Stimulated activated CD8-positive, alpha-beta memory T cell treated with anti-CD3 and anti-CD28 coated beads, Interleukin-4, amount 100 ng/mL, for 4 hours (primary cell): ENCODE results near the gene MSL1.
"Not testable (repeated sequence)": the region's sequence is repeated elsewhere in the genome, so short reads cannot be mapped to it uniquely, and the experiment has no call there.

ENCODE experiments used
- DNase-seq, 2 donors: peaks; one replicate each; pipeline ENCODE4 v3.0.0-alpha.2; 2020; ENCODE audit warnings: low read depth in 2 of 2, low spot score in 1 of 2

The MSL1 gene

DNA sequence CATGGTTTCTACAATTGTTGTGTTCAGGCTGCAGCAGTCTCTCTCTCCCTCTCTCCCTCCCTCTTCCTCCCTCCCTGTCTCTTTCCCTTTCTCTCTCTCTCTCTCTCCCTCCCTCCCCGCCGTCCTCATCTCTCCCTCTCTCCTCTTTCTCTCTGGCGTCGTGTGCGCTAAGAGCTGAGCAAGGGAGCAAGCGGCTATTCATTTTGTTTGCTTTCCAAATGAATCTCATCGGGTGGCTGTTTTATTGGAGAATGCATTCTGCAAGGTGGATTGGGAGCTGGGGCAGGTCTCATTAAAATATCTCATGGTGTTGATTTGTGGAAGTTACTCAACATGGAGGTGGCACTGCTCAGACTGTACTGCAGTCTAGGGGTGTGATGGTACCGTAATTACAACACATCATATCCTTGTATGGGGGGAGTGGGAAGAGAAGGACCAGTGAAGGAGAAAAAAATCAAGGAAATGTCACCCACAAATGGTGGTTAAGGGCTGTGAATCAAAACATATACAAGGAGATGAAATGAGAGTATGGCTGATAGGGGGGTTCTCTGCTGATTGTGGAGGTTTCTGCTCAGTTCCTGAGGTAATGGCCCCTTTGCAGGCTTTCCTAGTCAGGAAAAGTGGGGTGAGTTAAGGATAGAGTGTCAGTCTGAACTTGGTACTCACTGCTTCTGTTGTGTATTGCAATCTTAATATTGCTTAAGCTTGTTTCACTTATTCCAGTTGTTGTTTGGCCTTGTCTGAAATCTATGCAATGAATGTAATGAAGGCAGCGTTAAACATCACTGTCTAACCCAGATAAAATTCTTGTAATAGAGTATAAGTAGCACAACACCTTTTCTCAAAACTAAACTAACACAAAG, 2.7 kb downstream of the MSL1 start:
- DNase-seq, result no peak

DNA sequence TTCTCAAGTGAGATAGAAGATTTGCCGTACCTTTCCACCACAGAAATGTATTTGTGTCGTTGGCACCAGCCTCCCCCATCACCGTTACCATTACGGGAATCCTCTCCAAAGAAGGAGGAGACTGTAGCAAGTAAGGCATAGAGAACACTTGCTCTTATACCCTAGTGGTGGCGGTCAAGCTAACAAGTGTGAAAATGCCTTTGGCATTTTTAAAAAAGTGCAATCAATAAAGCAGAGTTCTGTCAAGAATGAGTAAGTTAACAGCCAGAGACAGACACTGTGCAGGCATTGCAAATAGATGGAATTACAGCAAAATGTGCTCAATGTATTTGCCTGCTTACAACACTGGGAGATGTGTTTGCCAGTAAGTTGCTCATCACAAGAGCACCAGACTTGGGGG, 7.7 kb downstream of the MSL1 start:
- no peak for DNase-seq

DNA sequence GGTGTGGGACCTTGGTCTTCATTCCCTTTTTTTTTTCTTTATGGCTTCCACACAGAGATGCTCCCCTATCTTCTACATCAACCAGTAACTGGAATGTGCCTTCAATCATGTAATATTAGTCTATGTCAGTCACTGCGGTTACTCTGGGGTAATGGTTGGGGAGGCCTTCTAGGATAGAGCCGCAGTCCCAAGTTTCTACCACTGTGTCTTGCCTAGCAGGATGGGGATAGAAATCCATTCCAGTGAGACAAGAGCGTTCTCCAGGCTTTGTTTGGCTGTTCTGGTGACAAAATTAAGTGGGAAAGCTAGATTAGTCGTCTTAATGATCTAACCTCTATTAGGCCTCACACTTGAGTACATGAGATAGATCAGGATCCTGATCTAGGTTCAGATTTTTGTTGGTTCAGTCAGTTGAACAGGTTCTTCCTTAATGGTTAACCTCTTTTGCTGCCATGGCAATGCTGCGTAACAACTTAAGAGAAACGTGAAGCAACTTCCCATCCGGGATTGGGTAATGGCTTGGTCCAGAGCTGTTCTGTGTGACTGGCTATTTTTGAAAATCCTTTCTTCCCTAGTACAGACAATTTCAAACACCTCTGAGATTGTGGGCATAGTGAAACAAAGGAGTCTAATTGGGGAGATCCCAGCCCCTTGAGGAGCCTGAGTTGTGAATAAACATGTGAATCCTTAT, 8.7 kb downstream of the MSL1 start:
- no peak for DNase-seq

DNA sequence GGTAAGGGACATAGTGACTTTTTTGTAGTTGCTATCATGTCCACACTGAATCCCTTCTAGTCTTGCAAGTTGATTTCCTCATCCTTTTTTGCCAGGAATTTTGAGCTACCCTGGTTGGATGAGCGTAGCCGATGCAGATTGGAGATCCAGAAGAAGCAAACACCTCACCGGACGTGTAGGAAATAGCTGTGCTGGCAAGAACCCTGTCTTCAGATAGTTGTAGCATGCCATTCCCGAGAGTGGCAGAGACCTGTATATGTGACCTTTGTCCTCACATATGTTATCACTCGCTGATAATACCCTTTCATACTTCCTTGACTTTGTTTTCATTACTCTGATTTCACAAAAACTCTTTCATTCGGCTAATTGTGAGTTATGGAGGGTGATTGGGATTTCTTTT, 12.4 kb downstream of the MSL1 start:
- no peak for DNase-seq

DNA sequence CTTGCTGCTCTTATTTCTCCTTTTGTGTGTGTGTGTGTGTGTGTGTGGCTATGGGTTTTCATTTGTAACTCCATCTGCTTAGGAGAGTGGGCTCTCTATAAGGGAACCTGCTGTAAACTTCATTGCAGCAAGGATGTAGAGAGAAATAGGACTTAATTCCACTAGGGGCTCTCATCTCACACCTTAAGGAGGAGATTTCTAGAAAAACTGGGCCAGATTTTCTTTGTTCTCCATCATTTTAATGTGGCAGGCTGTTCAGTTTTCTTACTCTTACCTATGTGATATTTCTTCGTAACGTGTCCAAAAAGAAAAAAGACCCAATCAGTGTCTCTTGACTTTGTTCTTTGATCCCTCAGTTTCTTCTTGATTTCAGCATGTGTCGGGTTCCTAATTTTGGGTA, 14.0 kb downstream of the MSL1 start:
- DNase-seq, result no peak

DNA sequence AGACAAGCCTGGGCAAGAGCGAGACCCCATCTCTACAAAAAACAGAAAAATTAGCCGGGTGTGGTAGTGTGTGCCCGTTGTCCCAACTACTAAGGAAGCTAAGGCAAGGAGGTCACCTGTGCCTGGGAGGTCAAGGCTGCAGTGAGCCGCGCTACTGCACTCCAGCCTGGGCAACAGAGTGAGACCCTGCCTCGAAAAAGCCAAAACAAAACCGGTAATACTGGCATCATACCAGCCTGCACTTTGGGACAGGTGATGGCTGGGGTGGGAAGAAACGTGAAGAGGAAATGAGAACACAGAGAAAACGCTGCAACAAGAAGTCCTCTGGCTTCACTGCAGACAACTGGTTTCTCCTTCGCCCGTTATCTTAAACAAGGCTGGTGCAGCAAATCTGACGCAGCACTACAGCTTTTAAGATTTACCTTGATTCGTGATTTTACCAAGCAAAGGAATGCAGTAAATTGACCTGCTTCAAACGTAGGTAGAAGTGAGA, 17.8 kb downstream of the MSL1 start:
- DNase-seq, result no peak

DNA sequence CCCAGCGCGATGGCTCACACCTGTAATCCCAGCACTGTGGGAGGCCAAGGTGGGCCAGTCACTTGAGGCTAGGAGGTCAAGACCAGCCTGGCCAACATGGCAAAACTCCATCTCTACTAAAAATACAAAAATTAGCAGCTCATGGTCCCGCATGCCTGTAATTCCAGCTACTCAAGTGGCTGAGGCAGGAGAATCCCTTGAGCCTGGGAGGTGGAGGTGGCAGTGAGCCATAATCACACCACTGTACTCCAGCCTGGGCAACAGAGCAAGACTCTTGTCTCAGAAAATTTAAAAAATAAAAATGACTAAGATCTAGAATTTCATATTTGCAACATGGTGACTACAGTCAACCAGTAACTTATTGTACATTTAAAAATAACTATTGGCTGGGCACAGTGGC, 21.4 kb downstream of the MSL1 start:
- DNase-seq, result not testable (repeated sequence)

DNA sequence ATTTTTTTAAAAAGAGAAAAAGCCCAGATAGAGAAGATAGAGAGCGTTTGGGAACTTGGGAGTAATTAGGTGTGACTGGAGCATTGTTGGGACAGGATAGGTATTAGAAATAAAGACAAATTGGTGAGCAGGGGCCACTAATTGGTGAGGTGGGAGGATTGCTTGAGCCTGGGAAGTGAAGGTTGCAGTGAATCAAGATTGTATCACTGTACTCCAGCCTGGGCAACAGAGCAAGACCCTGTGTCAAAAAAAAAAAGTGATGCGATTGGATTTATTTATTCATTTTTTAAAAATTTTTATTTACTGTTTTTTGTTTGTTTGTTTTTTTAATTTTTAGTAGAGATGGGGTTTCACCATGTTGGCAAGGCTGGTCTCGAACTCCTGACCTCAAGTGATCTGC, 23.7 kb downstream of the MSL1 start:
- no peak for DNase-seq

DNA sequence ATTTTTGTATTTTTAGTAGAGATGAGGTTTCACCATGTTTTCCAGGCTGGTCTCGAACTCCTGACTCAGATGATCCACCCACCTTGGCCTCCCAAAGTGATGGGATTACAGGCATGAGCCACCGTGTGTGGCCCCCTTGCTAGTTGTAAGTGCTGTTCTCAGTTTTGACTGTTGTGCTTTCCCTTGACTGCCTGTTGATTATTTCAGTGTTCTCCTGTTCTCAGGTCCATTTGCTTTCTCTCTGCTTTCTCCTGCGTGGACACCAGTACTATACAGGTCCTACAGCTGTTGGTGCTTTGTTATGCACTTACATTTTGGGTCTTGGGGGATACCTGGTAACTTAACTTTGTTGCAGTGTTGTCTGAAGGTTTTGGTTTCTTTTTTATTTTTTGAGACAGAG, 26.8 kb downstream of the MSL1 start:
- no peak for DNase-seq

DNA sequence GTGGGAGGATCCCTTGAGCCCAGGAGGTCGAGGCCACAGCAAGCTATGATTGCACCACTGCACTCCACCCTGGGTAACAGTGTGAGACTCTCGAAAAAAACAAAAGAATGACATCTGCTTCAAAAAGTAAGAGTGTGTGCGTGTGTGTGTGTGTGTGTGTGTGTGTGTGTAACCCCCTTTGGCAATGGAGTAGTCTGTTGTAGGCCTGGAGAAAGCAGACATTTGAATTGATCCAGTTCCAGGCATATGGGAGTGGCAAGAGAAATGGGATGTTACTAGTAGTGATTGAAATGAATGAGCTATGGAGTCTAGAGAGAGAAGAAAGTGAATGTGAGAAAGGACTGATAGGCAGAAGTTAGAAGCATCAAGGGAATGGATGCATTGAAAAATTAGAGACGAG, 28.5 kb downstream of the MSL1 start:
- DNase-seq, result no peak

DNA sequence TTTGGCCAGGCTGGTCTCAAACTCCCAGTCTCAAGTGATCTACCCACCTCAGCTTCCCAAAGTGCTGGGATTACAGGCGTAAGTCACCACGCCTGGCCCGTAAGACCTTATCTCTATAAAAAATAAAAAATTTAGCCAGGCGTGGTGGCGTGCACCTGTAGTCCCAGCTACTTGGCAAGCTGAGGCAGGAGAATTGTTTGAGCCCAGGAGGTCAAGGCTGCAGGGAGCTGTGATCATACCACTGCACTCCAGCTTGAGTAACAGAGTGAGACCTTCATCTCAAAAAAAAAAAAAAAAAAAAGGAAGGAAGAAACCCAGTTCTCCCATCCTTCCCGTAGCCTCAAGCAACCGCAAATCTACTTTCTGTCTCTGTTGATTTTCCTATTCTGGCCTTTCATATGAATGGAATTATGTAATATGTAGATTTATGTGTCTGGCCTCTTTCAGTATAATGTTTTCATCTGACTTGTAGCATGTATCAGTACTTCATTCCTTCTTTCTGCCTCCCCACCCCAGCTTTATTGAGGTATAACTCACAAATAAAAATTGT, 29.7 kb downstream of the MSL1 start:
- no peak for DNase-seq

DNA sequence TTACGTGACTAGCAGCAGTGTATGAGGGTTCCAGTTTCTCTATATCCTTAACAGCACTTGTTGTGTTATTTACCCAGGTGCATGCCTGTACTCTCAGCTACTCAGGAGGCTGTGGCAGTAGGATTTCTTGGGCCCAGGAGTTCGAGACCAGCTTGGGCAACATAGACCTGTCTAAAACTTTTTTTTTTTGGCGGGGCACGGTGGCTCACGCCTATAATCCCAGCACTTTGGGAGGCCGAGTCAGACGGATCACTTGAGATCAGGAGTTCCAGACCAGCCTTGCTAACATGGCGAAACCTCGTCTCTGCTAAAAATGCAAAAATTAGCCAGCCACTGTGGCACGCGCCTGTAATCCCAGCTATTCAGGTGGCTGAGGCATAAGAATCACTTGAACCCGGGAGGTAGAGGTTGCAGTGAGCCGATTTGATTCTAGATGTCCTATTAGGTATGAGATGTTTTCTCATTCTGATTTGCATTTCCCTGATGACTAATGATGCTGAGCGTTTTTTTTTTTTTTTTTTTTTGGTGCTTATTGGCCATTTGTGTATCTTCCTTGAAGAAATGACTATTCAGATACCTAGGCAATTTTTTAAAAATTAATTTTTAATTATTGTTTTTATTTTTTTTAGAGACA, 31.9 kb downstream of the MSL1 start:
- no peak for DNase-seq

DNA sequence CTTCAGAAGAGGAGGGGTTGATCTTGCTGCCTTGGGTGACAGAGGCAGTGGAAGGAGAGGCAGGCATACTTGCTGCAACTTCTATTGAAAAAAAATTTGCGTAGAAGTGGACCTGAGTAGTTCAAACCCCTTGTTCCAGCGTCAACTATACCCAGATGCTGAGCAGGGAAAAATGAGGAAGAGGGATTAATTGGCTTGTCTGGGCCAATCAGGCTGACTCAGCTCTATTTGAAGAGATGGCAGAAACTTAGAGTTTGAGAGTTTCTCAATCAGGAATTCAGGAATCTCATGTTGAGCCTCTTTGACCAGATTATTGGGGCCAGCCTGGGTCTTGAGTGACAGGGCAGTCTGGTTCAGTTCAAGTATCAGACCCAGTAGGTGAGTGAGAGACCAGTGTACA, 36.2 kb downstream of the MSL1 start:
- no peak for DNase-seq

DNA sequence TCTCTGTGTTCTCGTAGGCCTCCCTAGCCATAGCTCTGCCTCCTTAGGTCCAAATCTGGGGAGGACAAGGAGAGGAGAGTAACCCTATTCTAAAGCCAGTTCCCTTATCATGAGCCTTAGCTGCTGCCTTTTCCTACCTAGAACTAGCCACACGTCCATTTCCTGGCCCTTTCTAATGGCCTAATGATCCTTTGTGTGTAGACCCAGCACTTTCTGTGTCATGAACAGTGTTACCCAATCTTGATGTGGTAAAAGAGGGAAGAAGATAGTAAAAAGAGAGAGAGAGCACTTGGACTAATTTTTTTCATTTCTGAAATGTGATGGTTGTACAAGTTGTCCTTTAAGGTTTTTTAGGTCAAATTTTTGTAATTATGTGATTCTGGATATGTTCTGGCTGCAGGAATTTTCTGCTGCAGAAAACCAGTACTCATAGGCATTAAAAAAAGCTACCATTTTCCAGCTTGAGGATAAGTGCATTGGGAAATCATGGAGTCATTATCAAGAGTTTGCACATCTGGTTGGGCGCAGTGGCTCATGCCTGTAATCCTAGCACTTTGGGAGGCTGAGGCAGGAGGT, 36.8 kb downstream of the MSL1 start:
- DNase-seq, result no peak

DNA sequence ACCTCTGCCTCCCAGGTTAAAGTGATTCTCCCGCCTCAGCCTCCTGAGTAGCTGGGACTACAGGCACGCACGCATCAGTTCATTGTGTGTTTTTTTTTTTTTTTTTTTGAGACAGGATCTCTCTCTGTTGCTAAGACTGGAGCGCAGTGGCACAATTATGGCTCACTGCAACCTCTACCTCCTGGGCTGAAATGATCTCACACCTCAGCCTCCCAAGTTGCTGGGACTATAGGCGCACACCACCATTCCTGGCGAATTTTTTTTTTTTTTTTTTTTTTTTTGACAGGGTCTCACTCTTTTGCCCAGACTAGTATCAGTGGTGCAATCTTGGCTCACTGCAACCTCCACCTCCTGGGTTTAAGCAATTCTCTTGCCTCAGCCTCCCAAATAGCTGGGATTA, 37.7 kb downstream of the MSL1 start:
- no peak for DNase-seq

DNA sequence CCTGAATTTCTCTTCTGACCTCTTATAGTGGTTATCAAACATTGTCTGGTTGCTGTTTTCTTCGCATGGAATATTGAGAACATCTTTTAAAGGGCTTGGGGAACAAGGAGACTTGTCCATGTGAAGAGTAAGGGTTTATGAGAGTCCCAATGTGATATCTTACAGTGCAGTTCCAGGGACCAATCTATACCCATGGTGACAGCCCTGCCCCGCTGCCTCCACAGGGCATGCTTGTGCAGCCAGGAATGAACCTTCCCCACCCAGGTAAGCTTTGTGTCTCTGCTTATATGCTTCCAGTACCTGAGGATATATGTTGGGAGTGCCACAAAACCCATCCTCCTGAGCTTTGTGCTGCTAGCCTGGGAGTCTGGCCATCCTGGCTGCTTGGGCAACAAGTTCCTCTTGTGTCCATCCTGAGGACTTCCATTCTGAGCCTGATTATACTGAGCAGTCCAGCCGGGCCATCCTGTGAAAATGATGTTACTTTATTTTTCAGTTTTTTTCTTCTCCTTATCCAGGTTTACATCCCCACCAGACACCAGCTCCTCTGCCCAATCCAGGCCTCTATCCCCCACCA, 46.0 kb downstream of the MSL1 start:
- no peak for DNase-seq

DNA sequence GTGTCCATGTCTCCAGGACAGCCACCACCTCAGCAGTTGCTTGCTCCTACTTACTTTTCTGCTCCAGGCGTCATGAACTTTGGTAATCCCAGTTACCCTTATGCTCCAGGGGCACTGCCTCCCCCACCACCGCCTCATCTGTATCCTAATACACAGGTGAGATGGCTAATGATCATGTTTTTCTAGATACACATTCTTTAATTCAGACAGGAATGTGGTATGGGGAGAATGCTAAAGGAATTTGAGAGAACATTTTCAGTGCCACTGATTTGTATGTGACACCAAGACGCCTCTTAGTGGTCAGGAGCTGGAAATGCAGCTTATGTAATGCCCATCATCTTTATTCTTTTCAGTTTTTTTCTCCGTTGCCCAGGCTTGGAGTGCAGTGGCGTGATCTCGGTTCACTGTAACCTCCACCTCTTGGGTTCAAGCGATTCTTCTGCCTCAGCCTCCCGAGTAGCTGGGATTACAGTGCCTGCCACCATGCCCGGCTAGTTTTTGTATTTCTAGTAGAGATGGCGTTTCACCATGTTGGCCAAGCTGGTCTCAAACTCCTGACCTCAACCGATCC, 46.6 kb downstream of the MSL1 start:
- no peak for DNase-seq

DNA sequence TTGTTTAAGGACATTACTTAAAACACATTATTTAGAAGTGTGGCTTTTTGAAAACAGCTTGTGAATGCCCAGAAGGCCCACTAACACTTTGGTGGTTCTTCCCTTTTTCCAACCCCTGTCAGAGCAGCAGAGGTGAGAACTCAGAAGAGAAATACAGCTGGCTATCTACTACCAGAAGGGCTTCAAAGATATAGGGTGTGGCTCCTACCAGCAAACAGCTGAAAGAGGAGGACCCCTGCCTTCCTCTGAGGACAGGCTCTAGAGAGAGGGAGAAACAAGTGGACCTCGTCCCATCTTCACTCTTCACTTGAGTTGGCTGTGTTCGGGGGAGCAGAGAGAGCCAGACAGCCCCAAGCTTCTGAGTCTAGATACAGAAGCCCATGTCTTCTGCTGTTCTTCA, 48.6 kb downstream of the MSL1 start:
- no peak for DNase-seq

DNA sequence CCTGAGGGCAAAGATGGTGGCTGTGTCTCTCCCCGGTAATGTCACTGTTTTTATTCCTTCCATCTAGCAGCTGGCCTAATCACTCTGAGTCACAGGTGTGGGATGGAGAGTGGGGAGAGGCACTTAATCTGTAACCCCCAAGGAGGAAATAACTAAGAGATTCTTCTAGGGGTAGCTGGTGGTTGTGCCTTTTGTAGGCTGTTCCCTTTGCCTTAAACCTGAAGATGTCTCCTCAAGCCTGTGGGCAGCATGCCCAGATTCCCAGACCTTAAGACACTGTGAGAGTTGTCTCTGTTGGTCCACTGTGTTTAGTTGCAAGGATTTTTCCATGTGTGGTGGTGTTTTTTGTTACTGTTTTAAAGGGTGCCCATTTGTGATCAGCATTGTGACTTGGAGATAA, 50.0 kb downstream of the MSL1 start:
- DNase-seq, result no peak

DNA sequence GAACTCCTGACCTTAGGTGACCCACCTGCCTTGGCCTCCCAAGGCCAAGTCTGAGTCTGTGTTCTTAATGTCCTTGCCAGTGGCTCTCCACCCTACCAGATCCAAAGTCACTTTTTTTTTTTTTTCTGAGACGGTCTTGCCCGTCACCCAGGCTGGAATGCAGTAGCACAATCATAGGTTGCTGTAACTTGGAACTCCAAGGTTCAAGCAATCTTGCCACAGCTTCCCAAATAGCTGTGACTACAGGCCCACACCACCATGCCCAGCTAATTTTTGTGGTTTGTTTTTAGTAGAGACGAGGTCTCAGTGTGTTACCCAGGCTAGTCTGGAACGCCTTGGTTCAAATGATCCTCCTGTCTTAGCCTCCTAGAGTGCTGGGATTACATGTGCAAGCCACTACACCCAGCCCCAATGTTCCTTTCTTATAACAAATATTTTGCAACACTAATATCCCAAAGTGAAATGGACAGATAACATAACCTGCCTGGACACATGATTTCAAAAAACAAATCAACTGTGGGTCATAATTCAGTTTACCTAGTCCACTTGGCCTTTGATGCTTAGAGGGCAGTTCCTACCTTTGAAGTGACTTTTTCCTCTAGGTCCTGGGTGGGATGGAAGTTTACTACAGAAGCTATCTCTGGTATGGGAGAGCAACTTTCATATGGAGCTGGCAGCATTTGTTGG, 51.5 kb downstream of the MSL1 start:
- no peak for DNase-seq
